HepG2 (cell line): ENCODE results near the gene TOB2. TPM values are rescaled to one million over a fixed set of nuclear protein-coding genes. Genes with fewer than 3 reads are reported as not detected.
A peak's percentile ranks its signal among the peaks of the same experiment; 100 is the strongest.

Source experiments
- BCL6 ChIP-seq: IDR thresholded peaks from 2 replicates; pipeline ENCODE4 v1.6.1; 2016; ENCODE audit warnings: missing genetic modification reagents, missing compliant biosample characterization
- BORCS8-MEF2B ChIP-seq: sonication (generic); formaldehyde crosslinking; IDR thresholded peaks from 2 replicates; pipeline ENCODE4 v1.8.0; 2022; ENCODE audit warnings: mild to moderate bottlenecking, missing genetic modification reagents
- BRD4 ChIP-seq: sonication (generic); formaldehyde crosslinking; IDR thresholded peaks from 2 replicates; pipeline ENCODE4 v1.4.0; 2020; ENCODE audit warnings: missing genetic modification reagents
- FOXM1 ChIP-seq: sonication (generic); formaldehyde crosslinking; IDR thresholded peaks from 2 replicates; pipeline ENCODE4 v1.5.0; 2020; ENCODE audit warnings: missing genetic modification reagents
- GPN1 ChIP-seq: sonication (generic); formaldehyde crosslinking; IDR thresholded peaks from 2 replicates; pipeline ENCODE4 v1.5.1; 2020; ENCODE audit warnings: missing genetic modification reagents, borderline replicate concordance
- KAT7 ChIP-seq: IDR thresholded peaks from 2 replicates; pipeline ENCODE4 v1.6.1; 2018; ENCODE audit warnings: borderline replicate concordance, missing compliant biosample characterization
- MXI1 ChIP-seq: IDR thresholded peaks from 3 replicates; pipeline ENCODE4 v1.6.1; 2012; ENCODE audit warnings: low read depth, low read length, inconsistent platforms, borderline replicate concordance
- NFKBIZ ChIP-seq: IDR thresholded peaks from 2 replicates; pipeline ENCODE4 v1.6.1; 2018; ENCODE audit warnings: missing genetic modification reagents, missing compliant biosample characterization
- POLR2AphosphoS2 ChIP-seq: IDR thresholded peaks from 2 replicates; pipeline ENCODE4 v1.6.1; 2011; ENCODE audit warnings: low read depth, low read length, improper control_type of control experiment
- PPARG ChIP-seq: conservative IDR thresholded peaks from 2 replicates; pipeline ENCODE4 v1.6.1; 2016; ENCODE audit warnings: missing biosample characterization, missing genetic modification reagents
- TBX2 ChIP-seq: sonication (generic); formaldehyde crosslinking; IDR thresholded peaks from 2 replicates; pipeline ENCODE4 v1.5.0; 2020; ENCODE audit warnings: missing genetic modification reagents, mild to moderate bottlenecking, borderline replicate concordance
- ZBTB20 ChIP-seq: sonication (generic); formaldehyde crosslinking; IDR thresholded peaks from 2 replicates; pipeline ENCODE4 v1.8.1; 2023; ENCODE audit warnings: missing genetic modification reagents, low read depth, mild to moderate bottlenecking, borderline replicate concordance
- ZBTB25 ChIP-seq: IDR thresholded peaks from 2 replicates; pipeline ENCODE4 v1.6.1; 2018; ENCODE audit warnings: missing genetic modification reagents
- ZBTB42 ChIP-seq: sonication (generic); formaldehyde crosslinking; IDR thresholded peaks from 2 replicates; pipeline ENCODE4 v1.5.0; 2020; ENCODE audit warnings: mild to moderate bottlenecking, missing genetic modification reagents
- ZNF207 ChIP-seq: fragments of 450-650 bp; IDR thresholded peaks from 2 replicates; pipeline ENCODE4 v1.6.1; 2016; ENCODE audit warnings: antibody characterized with exemption, borderline replicate concordance
- ZNF234 ChIP-seq: sonication (generic); formaldehyde crosslinking; conservative IDR thresholded peaks from 2 replicates; pipeline ENCODE4 v1.5.1; 2020; ENCODE audit warnings: mild to moderate bottlenecking, missing genetic modification reagents
- ZNF543 ChIP-seq: sonication (generic); formaldehyde crosslinking; IDR thresholded peaks from 2 replicates; pipeline ENCODE4 v1.4.0; 2020; ENCODE audit warnings: mild to moderate bottlenecking, missing genetic modification reagents
- ZNF598 ChIP-seq: sonication (generic); formaldehyde crosslinking; IDR thresholded peaks from 2 replicates; pipeline ENCODE4 v1.5.1; 2020; ENCODE audit warnings: mild to moderate bottlenecking, missing genetic modification reagents, borderline replicate concordance
- ZNF737 ChIP-seq: sonication (generic); formaldehyde crosslinking; IDR thresholded peaks from 2 replicates; pipeline ENCODE4 v1.5.0; 2020; ENCODE audit warnings: missing genetic modification reagents, mild to moderate bottlenecking, borderline replicate concordance
- ZNF790 ChIP-seq: sonication (generic); formaldehyde crosslinking; IDR thresholded peaks from 2 replicates; pipeline ENCODE4 v1.8.0; 2022; ENCODE audit warnings: missing genetic modification reagents, mild to moderate bottlenecking, borderline replicate concordance
- polyA plus RNA-seq, 8 experiments: library from polyadenylated mRNA; depleted of rRNA in 3 of 8; stranded (reverse) in 7 of 8; unstranded in 1 of 8; fragments of >200 nt; fragmentation: Illumina TruSeq in 4 of 8; extraction: Trizol in 4 of 8; gene quantifications; 2 replicates each; pipeline versions ENCODE4 v1.2.1 to v1.2.3, GENCODE V29; 2011 to 2016; ENCODE audit warnings: low read depth in 4 of 8, missing spikeins in 1 of 8, mixed read lengths in 1 of 8; ENCODE audit not compliant: insufficient read depth in 1 of 8
- total RNA-seq, 5 experiments: library from RNA; depleted of rRNA; stranded (reverse); fragments of >200 nt; fragmentation: Illumina TruSeq; extraction: Trizol; gene quantifications; 2 replicates each; pipeline ENCODE4 v1.2.3, GENCODE V29; 2016; ENCODE audit warnings: low read depth in 1 of 5
- TF ChIP-seq, protein P1 (sequence below): sonication (generic); formaldehyde crosslinking; conservative IDR thresholded peaks from 2 replicates; pipeline ENCODE4 v1.5.0; 2020; ENCODE audit warnings: missing genetic modification reagents
- TF ChIP-seq, protein P2 (sequence below): IDR thresholded peaks from 2 replicates; pipeline ENCODE4 v1.6.1; 2016; ENCODE audit warnings: control low read depth
- TF ChIP-seq, protein P3 (sequence below): sonication (generic); formaldehyde crosslinking; IDR thresholded peaks from 2 replicates; pipeline ENCODE4 v1.8.0; 2022; ENCODE audit warnings: missing genetic modification reagents, mild to moderate bottlenecking, moderate library complexity, borderline replicate concordance

TOB2 gene
- total and polyA plus RNA-seq, 2 of the 13 experiments (the other 11 are each of a cell fraction or from before 2014, with no cell fraction given), result 12.2 to 13.7 TPM

- peak; percentile 96 for TF ChIP-seq ZBTB25 (CRISPR knock-in tag)
- TF ChIP-seq, protein P1, sequence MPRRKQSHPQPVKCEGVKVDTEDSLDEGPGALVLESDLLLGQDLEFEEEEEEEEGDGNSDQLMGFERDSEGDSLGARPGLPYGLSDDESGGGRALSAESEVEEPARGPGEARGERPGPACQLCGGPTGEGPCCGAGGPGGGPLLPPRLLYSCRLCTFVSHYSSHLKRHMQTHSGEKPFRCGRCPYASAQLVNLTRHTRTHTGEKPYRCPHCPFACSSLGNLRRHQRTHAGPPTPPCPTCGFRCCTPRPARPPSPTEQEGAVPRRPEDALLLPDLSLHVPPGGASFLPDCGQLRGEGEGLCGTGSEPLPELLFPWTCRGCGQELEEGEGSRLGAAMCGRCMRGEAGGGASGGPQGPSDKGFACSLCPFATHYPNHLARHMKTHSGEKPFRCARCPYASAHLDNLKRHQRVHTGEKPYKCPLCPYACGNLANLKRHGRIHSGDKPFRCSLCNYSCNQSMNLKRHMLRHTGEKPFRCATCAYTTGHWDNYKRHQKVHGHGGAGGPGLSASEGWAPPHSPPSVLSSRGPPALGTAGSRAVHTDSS (CRISPR knock-in tag), result peak; percentile 98; the same call in 1 of the 2 replicates
- peak; percentile 97 for TF ChIP-seq ZNF790
- peak; percentile 92 for TF ChIP-seq NFKBIZ (CRISPR knock-in tag)
- TF ChIP-seq TBX2 (CRISPR knock-in tag), result peak; percentile 92
- TF ChIP-seq GPN1, result peak; percentile 61; the same call in 1 of the 2 replicates
- peak; percentile 92; the same call in 1 of the 2 replicates for TF ChIP-seq BRD4 (CRISPR knock-in tag)
- 0 out of 2 replicates have a peak, but pooled peaks have one; percentile 17 for TF ChIP-seq ZNF598 (CRISPR knock-in tag)
- TF ChIP-seq, protein P2, sequence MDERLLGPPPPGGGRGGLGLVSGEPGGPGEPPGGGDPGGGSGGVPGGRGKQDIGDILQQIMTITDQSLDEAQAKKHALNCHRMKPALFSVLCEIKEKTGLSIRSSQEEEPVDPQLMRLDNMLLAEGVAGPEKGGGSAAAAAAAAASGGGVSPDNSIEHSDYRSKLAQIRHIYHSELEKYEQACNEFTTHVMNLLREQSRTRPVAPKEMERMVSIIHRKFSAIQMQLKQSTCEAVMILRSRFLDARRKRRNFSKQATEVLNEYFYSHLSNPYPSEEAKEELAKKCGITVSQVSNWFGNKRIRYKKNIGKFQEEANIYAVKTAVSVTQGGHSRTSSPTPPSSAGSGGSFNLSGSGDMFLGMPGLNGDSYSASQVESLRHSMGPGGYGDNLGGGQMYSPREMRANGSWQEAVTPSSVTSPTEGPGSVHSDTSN (CRISPR knock-in tag), result no peak
- TF ChIP-seq MXI1, result peak; percentile 90; the same call in 2 of the 3 replicates
- no peak for TF ChIP-seq ZNF207
- TF ChIP-seq, protein P3, sequence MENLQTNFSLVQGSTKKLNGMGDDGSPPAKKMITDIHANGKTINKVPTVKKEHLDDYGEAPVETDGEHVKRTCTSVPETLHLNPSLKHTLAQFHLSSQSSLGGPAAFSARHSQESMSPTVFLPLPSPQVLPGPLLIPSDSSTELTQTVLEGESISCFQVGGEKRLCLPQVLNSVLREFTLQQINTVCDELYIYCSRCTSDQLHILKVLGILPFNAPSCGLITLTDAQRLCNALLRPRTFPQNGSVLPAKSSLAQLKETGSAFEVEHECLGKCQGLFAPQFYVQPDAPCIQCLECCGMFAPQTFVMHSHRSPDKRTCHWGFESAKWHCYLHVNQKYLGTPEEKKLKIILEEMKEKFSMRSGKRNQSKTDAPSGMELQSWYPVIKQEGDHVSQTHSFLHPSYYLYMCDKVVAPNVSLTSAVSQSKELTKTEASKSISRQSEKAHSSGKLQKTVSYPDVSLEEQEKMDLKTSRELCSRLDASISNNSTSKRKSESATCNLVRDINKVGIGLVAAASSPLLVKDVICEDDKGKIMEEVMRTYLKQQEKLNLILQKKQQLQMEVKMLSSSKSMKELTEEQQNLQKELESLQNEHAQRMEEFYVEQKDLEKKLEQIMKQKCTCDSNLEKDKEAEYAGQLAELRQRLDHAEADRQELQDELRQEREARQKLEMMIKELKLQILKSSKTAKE (CRISPR knock-in tag), result peak; percentile 82
- TF ChIP-seq ZBTB42 (CRISPR knock-in tag), result peak; percentile 81; the same call in 1 of the 2 replicates
- TF ChIP-seq BORCS8-MEF2B (CRISPR knock-in tag), result peak; percentile 95
- peak; percentile 63; the same call in 1 of the 2 replicates for TF ChIP-seq BCL6
- peak; percentile 95 for TF ChIP-seq POLR2AphosphoS2
- no peak for TF ChIP-seq FOXM1 (CRISPR knock-in tag)
- TF ChIP-seq ZBTB20 (CRISPR knock-in tag), result peak; percentile 78; the same call in 1 of the 2 replicates
- TF ChIP-seq KAT7, result peak; percentile 97; the same call in 1 of the 2 replicates
- TF ChIP-seq ZNF543, result peak; percentile 83; the same call in 1 of the 2 replicates
- peak; percentile 78 for TF ChIP-seq ZNF234 (CRISPR knock-in tag)
- TF ChIP-seq PPARG (CRISPR knock-in tag), result peak; percentile 73
- no peak for TF ChIP-seq ZNF737
These were observed at the start of gene TOB2 (continued) for GRCh38 chr22:41446639-41447434.
